Hepatocyte (in vitro differentiated cells): ENCODE data around the gene PPP3CA. TPM values are rescaled to one million over a fixed set of nuclear protein-coding genes. Genes with fewer than 3 reads are reported as not detected.

Experiments
- DNase-seq: peaks from one replicate; pipeline ENCODE4 v3.0.0-alpha.2; 2016; ENCODE audit warnings: low spot score
- H2AFZ ChIP-seq: fragments of 200-600 bp; sonication (generic); 2 replicates; pipeline ENCODE4 v1.6.0; 2016; ENCODE audit warnings: antibody characterized with exemption, mild to moderate bottlenecking
- H3K27ac ChIP-seq: fragments of 200-600 bp; sonication (generic); 2 replicates; pipeline ENCODE4 v1.5.1; 2016; ENCODE audit warnings: mild to moderate bottlenecking
- H3K27me3 ChIP-seq: fragments of 200-600 bp; sonication (generic); 2 replicates; pipeline ENCODE4 v1.6.1; 2016
- H3K36me3 ChIP-seq: fragments of 200-600 bp; sonication (generic); replicated peaks from 2 replicates; pipeline ENCODE4 v1.5.1; 2016; ENCODE audit warnings: low read depth; ENCODE audit not compliant: insufficient read depth
- H3K4me1 ChIP-seq: fragments of 200-600 bp; sonication (generic); 2 replicates; pipeline ENCODE4 v1.5.1; 2016; ENCODE audit warnings: mild to moderate bottlenecking, moderate library complexity; ENCODE audit not compliant: insufficient read depth
- H3K4me2 ChIP-seq: fragments of 200-600 bp; sonication (generic); 2 replicates; pipeline ENCODE4 v1.6.0; 2016
- H3K4me3 ChIP-seq: fragments of 200-600 bp; sonication (generic); 2 replicates; pipeline ENCODE4 v1.5.1; 2016; ENCODE audit warnings: mild to moderate bottlenecking
- H3K79me2 ChIP-seq: fragments of 200-600 bp; sonication (generic); 2 replicates; pipeline ENCODE4 v1.6.0; 2017; ENCODE audit warnings: mild to moderate bottlenecking
- H3K9me2 ChIP-seq: fragments of 200-600 bp; sonication (generic); replicated peaks from 2 replicates; pipeline ENCODE4 v1.6.0; 2017; ENCODE audit warnings: mild to moderate bottlenecking; ENCODE audit not compliant: insufficient read depth
- H3K9me3 ChIP-seq: fragments of 200-600 bp; sonication (generic); 2 replicates; pipeline ENCODE4 v1.5.1; 2016; ENCODE audit warnings: low read depth, mild to moderate bottlenecking
- H4K20me1 ChIP-seq: fragments of 200-600 bp; sonication (generic); 2 replicates; pipeline ENCODE4 v1.6.0; 2016; ENCODE audit warnings: mild to moderate bottlenecking; ENCODE audit not compliant: insufficient read depth, poor library complexity, severe bottlenecking
- CTCF ChIP-seq: fragments of 200-600 bp; sonication (generic); IDR thresholded peaks from 2 replicates; pipeline ENCODE4 v1.5.1; 2016; ENCODE audit warnings: antibody characterized with exemption, mild to moderate bottlenecking; ENCODE audit not compliant: poor library complexity
- EZH2 ChIP-seq: fragments of 200-600 bp; sonication (generic); IDR thresholded peaks from 2 replicates; pipeline ENCODE4 v1.6.1; 2016; ENCODE audit warnings: antibody characterized with exemption, mild to moderate bottlenecking, borderline replicate concordance
- EZH2phosphoT487 ChIP-seq: fragments of 200-600 bp; sonication (generic); IDR thresholded peaks from one replicate; pipeline ENCODE4 v1.6.1; 2018; ENCODE audit warnings: antibody characterized with exemption, mild to moderate bottlenecking, low read depth, moderate library complexity; ENCODE audit not compliant: unreplicated experiment, severe bottlenecking
- WGBS: methylation state at CpG from one replicate; pipeline ENCODE4 v1.1.6; 2016; ENCODE audit warnings: low lambda C conversion rate; ENCODE audit errors: missing lambda C conversion rate; 5-methylcytosine and 5-hydroxymethylcytosine counted together
- polyA plus RNA-seq: library from polyadenylated mRNA; unstranded; fragments of >200 nt; fragmentation: Nextera tagmentation; extraction: Ambion mirVana; gene quantifications from 2 replicates; pipeline ENCODE4 v1.2.1, GENCODE V29; 2016
- total RNA-seq: library from RNA; depleted of rRNA; stranded (reverse); fragments of >200 nt; gene quantifications from 2 replicates; pipeline ENCODE4 v1.2.3, GENCODE V29; 2014

The PPP3CA gene
- total and polyA plus RNA-seq, 2 experiments from 2014 or later = 12.9 to 49.5 TPM

GRCh38 chr4:101019313-101019712 lies 328.0 kb downstream of the PPP3CA start:
- H4K20me1 ChIP-seq = no peaks in the 10 kb centered on the region
- H3K27me3 ChIP-seq = no peaks in the 10 kb centered on the region
- H3K4me1 ChIP-seq = no peaks in the 10 kb centered on the region
- peak overlapping the region; percentile 69 for H3K27ac ChIP-seq
- WGBS = 87% methylated on average over 4 of the region's 4 CpGs
- no peak overlapping the region for H3K4me3 ChIP-seq
- H2AFZ ChIP-seq = no peak overlapping the region
- no peak for DNase-seq
- no peaks in the 10 kb centered on the region for H3K79me2 ChIP-seq
- H3K4me2 ChIP-seq = no peak overlapping the region
- no peaks in the 10 kb centered on the region for H3K36me3 ChIP-seq
- H3K9me3 ChIP-seq = no peaks in the 10 kb centered on the region
- no peaks in the 10 kb centered on the region for H3K9me2 ChIP-seq
- no peak for TF ChIP-seq EZH2
- no peak for TF ChIP-seq EZH2phosphoT487
- no peak for TF ChIP-seq CTCF

DNA sequence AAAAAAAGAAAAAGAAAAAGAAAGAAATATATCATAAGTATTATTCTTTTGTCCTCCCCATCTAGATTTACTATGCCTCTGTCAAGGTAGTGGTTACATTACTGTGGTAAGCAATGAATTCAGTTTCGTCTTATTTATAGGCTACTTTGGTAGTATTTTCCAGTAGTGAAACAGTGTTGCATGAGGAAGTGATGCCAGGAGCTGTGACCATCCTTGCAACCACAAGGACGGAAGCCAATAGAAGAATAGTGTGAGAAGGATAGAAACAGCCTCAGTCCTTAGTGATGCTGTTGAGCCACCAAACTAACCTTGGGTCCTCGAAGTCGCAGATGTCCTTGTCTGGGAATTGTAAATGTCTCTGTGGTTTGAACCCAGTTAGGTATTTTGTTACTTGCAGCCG lies 328.5 kb downstream of the PPP3CA start:
- H3K9me3 ChIP-seq = no peaks in the 10 kb centered on the region
- H2AFZ ChIP-seq = no peak overlapping the region
- H3K4me3 ChIP-seq = no peak overlapping the region
- TF ChIP-seq EZH2 (no peak), EZH2phosphoT487 (no peak), CTCF (no peak)
- H3K27me3 ChIP-seq = no peaks in the 10 kb centered on the region
- no peak for DNase-seq
- no peaks in the 10 kb centered on the region for H3K36me3 ChIP-seq
- no peak overlapping the region for H3K4me2 ChIP-seq
- H3K4me1 ChIP-seq = no peaks in the 10 kb centered on the region
- H3K9me2 ChIP-seq = no peaks in the 10 kb centered on the region
- no peaks in the 10 kb centered on the region for H3K79me2 ChIP-seq
- 96% methylated on average over 5 of the region's 5 CpGs for WGBS
- peak overlapping the region; percentile 69 for H3K27ac ChIP-seq
- H4K20me1 ChIP-seq = no peaks in the 10 kb centered on the region

GRCh38 chr4:101014417-101014816 lies 332.9 kb downstream of the PPP3CA start:
- Histone ChIP-seq H3K36me3 (no peaks in the 10 kb centered on the region), H3K27ac (no peak overlapping the region), H3K4me1 (no peaks in the 10 kb centered on the region), H3K27me3 (no peaks in the 10 kb centered on the region), H3K9me3 (no peaks in the 10 kb centered on the region), H3K4me3 (no peak overlapping the region), H3K9me2 (no peaks in the 10 kb centered on the region), H3K79me2 (no peaks in the 10 kb centered on the region), H3K4me2 (no peak overlapping the region), H4K20me1 (no peaks in the 10 kb centered on the region), H2AFZ (no peak overlapping the region)
- 68% methylated on average over 3 of the region's 3 CpGs for WGBS
- no peak for DNase-seq
- TF ChIP-seq CTCF (no peak), EZH2phosphoT487 (no peak), EZH2 (no peak)

DNA sequence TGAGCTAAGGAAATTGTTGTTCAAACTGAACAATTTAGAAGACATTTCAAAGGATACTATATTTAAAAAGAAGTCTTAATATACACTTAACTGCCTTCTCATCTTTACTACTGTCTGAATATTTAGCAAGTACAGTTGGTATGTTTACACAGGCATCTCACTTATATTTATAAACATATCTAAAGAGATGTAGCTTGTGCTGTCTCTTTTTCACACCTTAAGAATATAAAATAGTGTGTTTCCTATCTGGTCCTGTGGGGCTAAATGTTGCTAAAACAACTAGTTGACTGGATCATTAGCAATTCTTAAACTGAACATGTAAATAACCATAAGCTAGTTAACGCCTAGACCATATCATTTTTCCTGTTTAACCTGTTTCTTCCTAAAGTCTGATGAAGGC lies 336.3 kb downstream of the PPP3CA start:
- Histone ChIP-seq H4K20me1 (no peaks in the 10 kb centered on the region), H3K36me3 (no peaks in the 10 kb centered on the region), H3K79me2 (no peaks in the 10 kb centered on the region), H3K9me2 (no peaks in the 10 kb centered on the region), H3K4me2 (no peak overlapping the region), H2AFZ (no peak overlapping the region), H3K27me3 (no peaks in the 10 kb centered on the region), H3K4me1 (no peaks in the 10 kb centered on the region), H3K27ac (no peak overlapping the region), H3K4me3 (no peak overlapping the region), H3K9me3 (no peaks in the 10 kb centered on the region)
- DNase-seq = no peak
- no peak for TF ChIP-seq EZH2phosphoT487
- TF ChIP-seq CTCF = no peak
- TF ChIP-seq EZH2 = no peak
- WGBS = 92% methylated on average over 1 of the region's 1 CpG
